Caco-2 (cell line): ENCODE measurements around the gene HGFAC. TPM values are rescaled to one million over a fixed set of nuclear protein-coding genes. Genes with fewer than 3 reads are reported as not detected.

Experiments used
- BruUV-seq: library from RNA; stranded (reverse); fragments of 400-500 nt; replicated peaks from 2 replicates; lab custom pipeline; 2021; lab: Mats Ljungman, UMichigan
- CTCF ChIA-PET: fragments of 300-600 bp; sonication (Branson Sonifier 250); formaldehyde crosslinking; loops from one replicate; lab custom pipeline; 2022; ENCODE audit warnings: antibody characterized with exemption; lab: Charles Lee
- POLR2A ChIA-PET: fragments of 300-600 bp; sonication (Branson Sonifier 250); formaldehyde crosslinking; loops from one replicate; lab custom pipeline; 2022; ENCODE audit warnings: antibody characterized with exemption; lab: Charles Lee
- DNase-seq, 2 experiments: peaks; one replicate each; pipeline versions ENCODE4 v3.0.0 to v3.0.0-alpha.2; 2020 to 2022
- H3K27me3 ChIP-seq: replicated peaks from 2 replicates; pipeline ENCODE4 v1.6.0; 2011; ENCODE audit warnings: low read length; ENCODE audit not compliant: control insufficient read depth, insufficient read depth
- H3K36me3 ChIP-seq: 2 replicates; pipeline ENCODE4 v1.5.1; 2011; ENCODE audit warnings: low read length; ENCODE audit not compliant: control insufficient read depth, insufficient read depth
- H3K4me1 ChIP-seq: fragments of 250-450 bp; sonication (Bioruptor Pico); 2 replicates; pipeline ENCODE4 v1.5.1; 2020; ENCODE audit warnings: mild to moderate bottlenecking
- H3K4me3 ChIP-seq: 2 replicates; pipeline ENCODE4 v1.5.1; 2011; ENCODE audit warnings: low read depth, mild to moderate bottlenecking, control low read depth, low read length
- H3K9me3 ChIP-seq: fragments of 250-450 bp; sonication (Bioruptor Pico); 2 replicates; pipeline ENCODE4 v1.5.1; 2020; ENCODE audit warnings: mild to moderate bottlenecking, moderate library complexity
- H3K27ac Mint-ChIP-seq: one replicate; pipeline ENCODE4 v1.8.0; 2022; ENCODE audit warnings: mixed read lengths; ENCODE audit not compliant: unreplicated experiment
- H3K27me3 Mint-ChIP-seq: one replicate; pipeline ENCODE4 v1.8.0; 2022; ENCODE audit warnings: mixed read lengths; ENCODE audit not compliant: insufficient read depth, unreplicated experiment
- H3K36me3 Mint-ChIP-seq: one replicate; pipeline ENCODE4 v1.8.0; 2022; ENCODE audit warnings: mild to moderate bottlenecking, mixed read lengths; ENCODE audit not compliant: insufficient read depth, unreplicated experiment
- H3K4me1 Mint-ChIP-seq: one replicate; pipeline ENCODE4 v1.8.0; 2022; ENCODE audit warnings: low read depth, mixed read lengths; ENCODE audit not compliant: unreplicated experiment
- H3K4me3 Mint-ChIP-seq: one replicate; pipeline ENCODE4 v1.8.0; 2022; ENCODE audit warnings: mild to moderate bottlenecking, moderate library complexity, mixed read lengths; ENCODE audit not compliant: unreplicated experiment
- H3K9me3 Mint-ChIP-seq: one replicate; pipeline ENCODE4 v1.8.0; 2022; ENCODE audit warnings: mixed read lengths; ENCODE audit not compliant: unreplicated experiment
- intact Hi-C: fragments of 100-400 bp; cut with micrococcal nuclease; formaldehyde crosslinking; loops from one replicate; pipeline ENCODE4 v1.10.0; 2022; ENCODE audit not compliant: unreplicated experiment
- total RNA-seq: library from RNA; stranded (reverse); gene quantifications from 2 replicates; pipeline ENCODE4 v1.2.3, GENCODE V29; 2022
- TF ChIP-seq, protein P1 (sequence below), 2 experiments: fragments of 200-600 bp in 1 of 2; IDR thresholded peaks; 1 replicate in 1 of 2; 2 replicates in 1 of 2; pipeline versions ENCODE4 v1.5.1 to v1.8.0; 2011 to 2022; ENCODE audit warnings: antibody characterized with exemption in 1 of 2, control low read depth in 1 of 2, inconsistent platforms in 1 of 2, low read depth in 1 of 2, low read length in 1 of 2, mild to moderate bottlenecking in 1 of 2, moderate library complexity in 1 of 2; ENCODE audit not compliant: insufficient read depth in 1 of 2, severe bottlenecking in 1 of 2, unreplicated experiment in 1 of 2

Gene HGFAC
- total RNA-seq, 1 experiment from 2014 or later: 0.48 TPM

DNA sequence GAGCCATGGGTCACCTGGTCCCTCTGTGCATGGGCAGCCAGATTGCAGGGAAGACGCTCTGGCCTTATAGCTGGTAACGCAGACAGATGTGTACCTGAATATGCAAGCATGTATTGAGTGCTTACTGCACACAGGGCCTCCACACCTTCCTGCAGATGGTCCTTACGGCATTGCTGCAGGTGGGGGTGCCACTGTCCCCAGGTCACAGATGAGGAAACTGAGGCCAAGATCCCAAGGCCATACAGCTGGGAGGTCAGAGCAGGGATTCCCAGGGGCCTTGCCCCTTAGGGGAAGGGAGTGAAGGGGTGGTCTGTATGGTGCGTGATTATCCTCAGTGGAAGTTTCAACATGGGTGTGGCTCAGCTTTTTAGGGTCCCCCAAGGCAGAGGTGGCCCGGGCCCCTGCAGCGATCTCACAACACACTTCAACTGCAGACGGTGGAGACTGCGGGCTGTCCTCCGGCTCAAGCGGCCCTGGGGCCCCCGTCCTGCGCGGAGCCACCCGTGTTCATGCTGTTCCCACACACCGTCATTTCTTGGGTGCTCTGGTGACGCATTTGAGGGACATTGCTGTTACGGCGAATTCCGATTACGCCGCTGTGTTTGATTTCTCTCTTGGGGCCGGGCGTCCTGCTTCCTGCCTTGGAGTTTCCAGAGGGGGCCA is 29.5 kb downstream of the HGFAC start:
- CTCF ChIA-PET: interaction anchor here (2.3 kb wide), 1 partner anchor 9 kb away, joined by 8 read pairs; no protein-coding TSS in a partner anchor
- Histone ChIP-seq H3K4me1 (no peaks in the 10 kb centered on the region), H3K36me3 (no peaks in the 10 kb centered on the region), H3K9me3 (no peaks in the 10 kb centered on the region), H3K27me3 (no peaks in the 10 kb centered on the region; the same call in 1 of the 2 replicates), H3K4me3 (no peak overlapping the region)
- no peaks in the 10 kb centered on the region for H3K36me3 Mint-ChIP-seq
- H3K4me1 Mint-ChIP-seq: no peaks in the 10 kb centered on the region
- DNase-seq: no peak
- H3K27ac Mint-ChIP-seq: no peak overlapping the region
- H3K9me3 Mint-ChIP-seq: no peaks in the 10 kb centered on the region
- peaks cover 3% of the 10 kb centered on the region for H3K27me3 Mint-ChIP-seq
- no TSS peak for BruUV-seq
- TF ChIP-seq, protein P1, sequence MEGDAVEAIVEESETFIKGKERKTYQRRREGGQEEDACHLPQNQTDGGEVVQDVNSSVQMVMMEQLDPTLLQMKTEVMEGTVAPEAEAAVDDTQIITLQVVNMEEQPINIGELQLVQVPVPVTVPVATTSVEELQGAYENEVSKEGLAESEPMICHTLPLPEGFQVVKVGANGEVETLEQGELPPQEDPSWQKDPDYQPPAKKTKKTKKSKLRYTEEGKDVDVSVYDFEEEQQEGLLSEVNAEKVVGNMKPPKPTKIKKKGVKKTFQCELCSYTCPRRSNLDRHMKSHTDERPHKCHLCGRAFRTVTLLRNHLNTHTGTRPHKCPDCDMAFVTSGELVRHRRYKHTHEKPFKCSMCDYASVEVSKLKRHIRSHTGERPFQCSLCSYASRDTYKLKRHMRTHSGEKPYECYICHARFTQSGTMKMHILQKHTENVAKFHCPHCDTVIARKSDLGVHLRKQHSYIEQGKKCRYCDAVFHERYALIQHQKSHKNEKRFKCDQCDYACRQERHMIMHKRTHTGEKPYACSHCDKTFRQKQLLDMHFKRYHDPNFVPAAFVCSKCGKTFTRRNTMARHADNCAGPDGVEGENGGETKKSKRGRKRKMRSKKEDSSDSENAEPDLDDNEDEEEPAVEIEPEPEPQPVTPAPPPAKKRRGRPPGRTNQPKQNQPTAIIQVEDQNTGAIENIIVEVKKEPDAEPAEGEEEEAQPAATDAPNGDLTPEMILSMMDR (IDR thresholded peaks at IDR 0.05; ENCODE audit: insufficient read depth in 1 of 2, low read depth in 1 of 2, low read length in 1 of 2, severe bottlenecking in 1 of 2, unreplicated experiment in 1 of 2): no peak
- POLR2A ChIA-PET: no interaction called here
- no peak overlapping the region for H3K4me3 Mint-ChIP-seq
- intact Hi-C loops: no loop called here

DNA sequence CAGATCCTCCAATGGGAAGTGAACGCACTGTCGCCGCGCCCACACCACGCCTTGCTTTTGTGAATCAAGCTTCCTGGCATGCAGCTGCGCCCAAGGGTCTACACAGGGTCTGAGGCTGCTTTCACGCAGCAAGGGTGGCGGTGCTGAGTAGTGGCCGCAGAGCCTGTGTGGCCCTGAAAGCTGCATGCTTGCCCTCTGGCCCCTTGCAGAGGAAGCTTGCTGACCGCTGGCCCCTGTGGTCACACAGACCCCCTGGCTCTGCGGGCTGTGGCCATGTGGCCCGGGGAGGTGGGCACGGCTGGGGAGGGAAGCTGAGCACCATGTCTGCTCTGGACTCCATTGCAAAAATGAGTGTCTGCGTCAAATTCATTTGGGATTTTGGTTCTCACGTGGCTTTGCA is 30.1 kb downstream of the HGFAC start:
- Mint-ChIP-seq H3K27me3 (peaks cover 3% of the 10 kb centered on the region), H3K4me1 (no peaks in the 10 kb centered on the region), H3K4me3 (no peak overlapping the region), H3K27ac (no peak overlapping the region), H3K36me3 (no peaks in the 10 kb centered on the region), H3K9me3 (no peaks in the 10 kb centered on the region)
- no peak for DNase-seq
- H3K4me3 ChIP-seq: no peak overlapping the region
- CTCF ChIA-PET: interaction anchor here (2.3 kb wide), 1 partner anchor 9 kb away, joined by 8 read pairs; no protein-coding TSS in a partner anchor
- intact Hi-C loops: no loop called here
- no peaks in the 10 kb centered on the region for H3K9me3 ChIP-seq
- H3K27me3 ChIP-seq: no peaks in the 10 kb centered on the region; the same call in 1 of the 2 replicates
- TF ChIP-seq, protein P1 (IDR thresholded peaks at IDR 0.05; ENCODE audit: insufficient read depth in 1 of 2, low read depth in 1 of 2, low read length in 1 of 2, severe bottlenecking in 1 of 2, unreplicated experiment in 1 of 2): no peak
- no peaks in the 10 kb centered on the region for H3K4me1 ChIP-seq
- H3K36me3 ChIP-seq: no peaks in the 10 kb centered on the region
- BruUV-seq: no TSS peak
- POLR2A ChIA-PET: no interaction called here

DNA sequence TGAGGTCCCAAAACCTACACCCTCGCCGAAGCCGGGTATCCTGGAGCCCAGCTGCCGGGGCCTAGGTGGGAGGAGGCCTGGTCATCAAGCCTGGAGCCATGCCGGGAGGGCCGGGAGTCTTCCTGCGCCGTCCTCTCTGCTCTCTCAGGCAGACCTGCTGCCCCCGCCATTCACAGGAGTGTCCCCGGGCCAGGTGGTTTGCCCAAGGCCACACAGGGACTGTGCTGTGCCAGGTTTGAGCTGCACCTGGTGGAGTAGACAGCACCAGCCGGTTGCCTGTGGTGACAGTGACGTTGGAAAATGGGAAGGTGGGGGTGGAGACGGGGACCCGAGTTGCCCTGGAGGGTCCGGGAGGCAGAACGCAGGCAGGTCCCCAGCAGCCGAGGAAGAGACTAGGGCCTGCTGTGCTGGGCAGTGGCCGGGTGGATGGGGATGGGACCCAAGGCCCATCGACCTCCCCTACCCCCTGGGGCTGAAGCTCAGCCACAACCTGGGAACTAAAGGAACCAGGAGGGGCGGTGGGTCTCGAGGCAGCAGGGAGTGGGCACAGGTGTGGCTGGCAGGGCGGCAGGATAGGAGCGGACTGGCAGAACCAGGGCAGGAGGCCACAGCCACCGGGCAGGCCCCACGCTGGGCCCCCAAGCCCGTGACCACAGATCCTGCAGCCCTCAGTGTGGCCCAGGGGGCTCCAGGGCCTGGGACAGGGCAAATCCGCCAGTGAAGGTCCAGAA is 30.8 kb downstream of the HGFAC start:
- Histone ChIP-seq H3K36me3 (no peaks in the 10 kb centered on the region), H3K4me3 (no peak overlapping the region), H3K27me3 (no peaks in the 10 kb centered on the region; the same call in 1 of the 2 replicates), H3K9me3 (no peaks in the 10 kb centered on the region), H3K4me1 (no peaks in the 10 kb centered on the region)
- TF ChIP-seq, protein P1 (IDR thresholded peaks at IDR 0.05; ENCODE audit: insufficient read depth in 1 of 2, low read depth in 1 of 2, low read length in 1 of 2, severe bottlenecking in 1 of 2, unreplicated experiment in 1 of 2): no peak
- no peak for DNase-seq
- Mint-ChIP-seq H3K27me3 (peaks cover 3% of the 10 kb centered on the region), H3K9me3 (no peaks in the 10 kb centered on the region), H3K36me3 (no peaks in the 10 kb centered on the region), H3K4me3 (no peak overlapping the region), H3K27ac (no peak overlapping the region), H3K4me1 (no peaks in the 10 kb centered on the region)
- ChIA-PET CTCF (interaction anchor here (2.3 kb wide), 1 partner anchor 8 kb away, joined by 8 read pairs; no protein-coding TSS in a partner anchor), POLR2A (no interaction called here)
- intact Hi-C loops: no loop called here
- no TSS peak for BruUV-seq
